IPS DF 19.7 (cell line): ENCODE results near the gene NRROS.

Source experiments
- DNase-seq: peaks from one replicate; pipeline ENCODE4 v3.0.0-alpha.2; 2013; ENCODE audit warnings: low read depth, low spot score

The NRROS gene

DNA sequence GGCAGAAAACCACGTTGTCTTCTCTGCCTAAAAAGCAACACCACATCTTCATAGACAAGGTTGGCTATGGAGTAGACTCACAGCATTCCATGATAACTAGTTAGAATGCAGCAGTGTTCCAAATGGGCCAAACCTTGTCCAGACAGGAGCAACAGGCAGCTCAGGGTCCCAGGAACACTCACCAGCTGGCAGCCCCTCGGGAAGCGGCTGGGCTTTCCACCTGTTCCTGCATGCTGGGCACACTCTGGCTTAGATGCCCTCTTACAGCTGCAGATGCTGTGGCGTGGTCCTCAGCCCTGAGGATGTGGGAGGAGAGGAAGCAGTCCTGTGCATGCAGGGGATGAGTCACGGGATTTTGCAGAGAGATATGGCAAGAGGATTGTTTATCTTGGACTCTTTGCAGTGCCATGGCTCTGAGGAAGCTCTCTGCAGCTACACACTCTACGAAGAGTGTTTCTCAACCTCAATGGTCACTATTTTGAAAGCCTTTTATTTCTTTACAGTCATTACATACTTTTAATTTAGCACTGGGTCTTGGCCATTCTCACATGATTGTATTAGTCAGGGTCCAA lies 11.3 kb downstream of the NRROS start:
- no peak for DNase-seq

DNA sequence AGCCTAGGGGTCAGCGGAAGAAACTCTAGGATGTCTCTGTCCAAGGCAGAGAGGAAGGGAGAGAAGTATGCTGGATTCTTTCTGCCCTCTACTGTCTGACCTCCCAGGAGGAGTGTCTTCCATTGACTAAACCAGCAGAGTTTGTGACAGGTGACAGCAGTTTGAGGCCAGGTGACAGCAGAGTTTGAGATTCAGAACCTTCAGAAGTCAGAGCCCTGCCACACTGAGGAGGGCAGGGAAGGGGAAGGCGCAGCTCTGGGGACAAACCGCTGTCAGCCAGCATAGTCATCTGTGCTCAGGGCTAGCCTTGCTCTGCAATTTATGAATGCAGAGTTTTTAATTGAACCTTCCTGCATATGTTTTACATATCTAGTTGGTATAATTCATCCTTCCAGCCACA lies 12.3 kb downstream of the NRROS start:
- DNase-seq, result no peak

DNA sequence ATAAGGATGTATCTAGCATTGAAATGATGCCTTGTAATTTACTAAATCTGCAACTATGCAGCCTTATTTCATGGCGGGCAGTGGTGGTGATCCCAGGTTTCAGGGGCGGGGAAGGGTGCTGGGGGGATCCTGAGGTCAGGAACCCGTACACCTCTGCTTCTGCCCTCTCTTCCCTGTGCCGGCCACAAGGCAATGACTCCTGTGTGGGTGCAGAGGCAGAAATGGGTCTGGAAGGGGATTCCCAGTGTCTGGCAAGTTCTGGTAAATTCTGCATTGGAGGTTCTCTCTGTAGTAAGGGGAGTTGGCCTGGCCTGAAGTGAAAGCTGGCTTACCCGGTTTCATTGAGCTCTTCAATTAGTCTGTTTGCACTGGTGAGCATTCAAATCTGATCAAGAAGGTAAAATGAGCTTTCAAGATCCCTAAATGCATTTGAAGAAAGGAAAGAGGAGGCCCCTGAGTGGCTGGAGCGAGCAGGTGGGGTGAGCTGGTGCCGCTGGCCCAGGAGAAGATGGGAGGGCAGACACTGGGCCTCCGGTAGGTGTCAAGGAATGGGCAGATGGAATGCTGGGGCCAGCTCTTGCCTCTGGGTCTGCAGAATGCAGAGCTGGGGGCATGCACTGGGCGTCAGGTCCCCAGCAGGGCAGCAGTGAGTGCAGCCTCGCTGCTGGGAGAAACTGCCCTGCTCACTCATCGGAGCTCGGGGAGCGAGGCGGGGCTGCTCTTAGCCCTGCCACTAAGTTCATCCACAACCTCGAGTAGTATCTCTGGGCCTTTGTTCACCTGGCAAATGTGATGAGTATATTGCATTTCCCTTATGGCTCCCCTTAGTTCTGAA lies 13.7 kb downstream of the NRROS start:
- DNase-seq, result no peak

DNA sequence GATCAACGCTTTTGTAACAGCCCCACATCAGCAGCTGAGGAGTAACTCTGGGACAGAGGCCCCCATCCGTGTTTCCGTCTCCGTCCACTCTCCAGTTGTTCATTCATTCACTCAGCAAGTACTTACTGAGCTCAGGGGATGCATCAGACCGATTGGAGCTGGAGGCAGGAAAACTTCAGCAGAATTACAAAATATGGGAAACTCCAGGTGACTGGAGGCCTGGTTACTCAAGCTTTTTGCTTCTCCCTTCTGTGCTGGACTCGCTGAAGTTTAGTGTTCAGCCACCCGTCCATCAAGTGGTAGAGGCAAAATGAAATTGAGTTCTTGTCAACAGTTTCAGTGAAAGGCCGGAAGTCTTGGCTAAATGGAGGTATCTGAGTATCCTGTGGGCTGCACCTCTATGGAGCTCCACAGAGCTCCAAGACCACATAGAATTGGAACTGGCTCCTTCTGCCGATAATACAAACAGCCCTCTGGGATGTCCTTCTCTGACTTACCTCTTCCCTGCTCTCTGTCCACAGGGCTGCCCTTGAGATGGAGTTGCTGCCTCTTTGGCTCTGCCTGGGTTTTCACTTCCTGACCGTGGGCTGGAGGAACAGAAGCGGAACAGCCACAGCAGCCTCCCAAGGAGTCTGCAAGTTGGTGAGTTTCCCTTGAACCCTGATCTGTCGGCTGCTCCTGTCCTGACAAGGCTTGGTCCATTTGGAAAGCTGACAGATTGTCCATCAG lies 14.7 kb downstream of the NRROS start:
- DNase-seq, result no peak

DNA sequence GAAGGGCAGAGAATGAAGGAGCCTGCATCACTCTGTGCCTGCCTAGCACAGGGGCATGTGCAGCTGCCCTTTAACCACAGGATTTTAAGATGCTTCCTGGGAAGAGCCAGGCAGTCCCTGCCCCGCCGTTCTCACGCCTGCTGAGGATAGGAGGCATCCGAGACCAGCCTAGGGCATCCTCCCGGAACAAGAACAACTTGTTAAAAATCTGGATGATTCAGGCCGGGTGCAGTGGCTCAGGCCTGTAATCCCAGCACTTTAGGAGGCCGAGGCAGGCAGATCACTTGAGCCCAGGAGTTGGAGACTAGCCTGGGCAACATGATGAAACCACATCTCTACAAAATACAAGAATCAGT lies 15.2 kb downstream of the NRROS start:
- no peak for DNase-seq

DNA sequence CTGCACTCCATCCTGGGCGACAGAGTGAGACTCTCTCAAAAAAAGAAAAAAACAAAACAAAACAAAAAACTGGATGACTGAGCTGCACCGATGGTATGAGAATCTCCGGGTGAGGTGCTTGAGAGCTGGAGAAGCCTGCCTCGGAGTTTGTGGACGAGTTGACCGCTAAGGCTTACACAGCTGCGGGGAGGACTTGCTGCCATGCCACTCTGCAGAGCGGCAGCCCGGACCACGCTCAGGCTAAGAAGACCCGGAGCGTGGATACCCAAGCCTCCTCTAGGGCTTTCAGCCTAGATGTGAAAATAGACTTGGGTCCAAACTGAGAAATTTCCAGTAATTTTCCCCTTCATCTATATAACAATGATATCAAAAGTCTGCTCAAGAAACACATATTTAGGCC lies 16.0 kb downstream of the NRROS start:
- no peak for DNase-seq

DNA sequence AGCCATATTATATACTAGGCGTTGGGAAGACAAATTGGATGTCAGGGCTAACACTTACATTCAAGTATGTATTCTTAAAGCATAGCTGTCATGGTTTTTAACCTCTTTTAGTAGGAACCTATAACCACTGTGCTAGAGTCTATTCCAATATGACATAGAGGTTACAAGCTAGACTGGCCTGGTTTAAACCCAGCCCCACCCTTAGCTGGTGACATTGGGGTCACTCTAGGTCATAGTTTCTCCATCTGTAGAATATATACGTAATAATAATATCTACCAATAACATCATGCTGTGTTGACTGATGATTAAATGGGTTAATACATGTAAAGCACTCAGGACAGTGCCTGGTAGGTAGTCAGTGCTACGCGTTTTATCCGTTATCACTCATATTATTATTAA lies 16.7 kb downstream of the NRROS start:
- no peak for DNase-seq

DNA sequence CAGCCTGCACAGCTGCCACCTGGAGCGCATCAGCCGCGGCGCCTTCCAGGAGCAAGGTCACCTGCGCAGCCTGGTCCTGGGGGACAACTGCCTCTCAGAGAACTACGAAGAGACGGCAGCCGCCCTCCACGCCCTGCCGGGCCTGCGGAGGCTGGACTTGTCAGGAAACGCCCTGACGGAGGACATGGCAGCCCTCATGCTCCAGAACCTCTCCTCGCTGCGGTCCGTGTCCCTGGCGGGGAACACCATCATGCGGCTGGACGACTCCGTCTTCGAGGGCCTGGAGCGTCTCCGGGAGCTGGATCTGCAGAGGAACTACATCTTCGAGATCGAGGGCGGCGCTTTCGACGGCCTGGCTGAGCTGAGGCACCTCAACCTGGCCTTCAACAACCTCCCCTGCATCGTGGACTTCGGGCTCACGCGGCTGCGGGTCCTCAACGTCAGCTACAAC lies 20.4 kb downstream of the NRROS start:
- no peak for DNase-seq

DNA sequence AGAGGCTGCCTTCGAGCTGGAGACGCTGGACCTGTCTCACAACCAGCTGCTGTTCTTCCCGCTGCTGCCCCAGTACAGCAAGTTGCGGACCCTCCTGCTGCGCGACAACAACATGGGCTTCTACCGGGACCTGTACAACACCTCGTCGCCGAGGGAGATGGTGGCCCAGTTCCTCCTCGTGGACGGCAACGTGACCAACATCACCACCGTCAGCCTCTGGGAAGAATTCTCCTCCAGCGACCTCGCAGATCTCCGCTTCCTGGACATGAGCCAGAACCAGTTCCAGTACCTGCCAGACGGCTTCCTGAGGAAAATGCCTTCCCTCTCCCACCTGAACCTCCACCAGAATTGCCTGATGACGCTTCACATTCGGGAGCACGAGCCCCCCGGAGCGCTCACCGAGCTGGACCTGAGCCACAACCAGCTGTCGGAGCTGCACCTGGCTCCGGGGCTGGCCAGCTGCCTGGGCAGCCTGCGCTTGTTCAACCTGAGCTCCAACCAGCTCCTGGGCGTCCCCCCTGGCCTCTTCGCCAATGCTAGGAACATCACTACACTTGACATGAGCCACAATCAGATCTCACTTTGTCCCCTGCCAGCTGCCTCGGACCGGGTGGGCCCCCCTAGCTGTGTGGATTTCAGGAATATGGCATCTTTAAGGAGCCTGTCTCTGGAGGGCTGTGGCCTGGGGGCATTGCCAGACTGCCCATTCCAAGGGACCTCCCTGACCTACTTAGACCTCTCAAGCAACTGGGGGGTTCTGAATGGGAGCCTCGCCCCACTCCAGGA lies 21.1 kb downstream of the NRROS start:
- no peak for DNase-seq

DNA sequence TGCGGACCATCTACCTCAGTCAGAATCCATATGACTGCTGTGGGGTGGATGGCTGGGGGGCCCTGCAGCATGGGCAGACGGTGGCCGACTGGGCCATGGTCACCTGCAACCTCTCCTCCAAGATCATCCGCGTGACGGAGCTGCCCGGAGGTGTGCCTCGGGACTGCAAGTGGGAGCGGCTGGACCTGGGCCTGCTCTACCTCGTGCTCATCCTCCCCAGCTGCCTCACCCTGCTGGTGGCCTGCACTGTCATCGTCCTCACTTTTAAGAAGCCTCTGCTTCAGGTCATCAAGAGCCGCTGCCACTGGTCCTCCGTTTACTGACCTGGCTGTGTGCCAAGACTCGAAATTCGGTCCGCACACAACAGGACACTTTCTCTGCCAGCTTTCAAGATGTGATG lies 21.9 kb downstream of the NRROS start:
- DNase-seq, result no peak

DNA sequence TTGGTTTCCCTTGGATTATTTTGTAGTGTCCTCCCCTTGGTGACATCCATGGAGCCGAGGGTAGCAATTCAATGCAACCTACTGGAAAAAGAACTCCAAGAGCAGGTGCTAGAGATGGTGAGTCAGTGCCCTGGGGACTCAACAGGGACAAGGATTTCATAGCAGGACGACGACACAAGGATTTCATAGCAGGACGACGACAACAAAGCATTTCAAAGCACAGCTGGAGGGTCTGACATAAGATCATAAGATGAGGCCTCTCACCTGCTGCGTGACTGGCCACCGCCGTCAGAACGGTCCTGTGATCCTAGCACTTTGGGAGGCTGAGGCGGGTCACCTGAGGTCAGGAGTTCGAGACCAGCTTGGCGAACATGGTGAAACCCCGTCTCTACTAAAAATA lies 22.5 kb downstream of the NRROS start:
- DNase-seq, result no peak

DNA sequence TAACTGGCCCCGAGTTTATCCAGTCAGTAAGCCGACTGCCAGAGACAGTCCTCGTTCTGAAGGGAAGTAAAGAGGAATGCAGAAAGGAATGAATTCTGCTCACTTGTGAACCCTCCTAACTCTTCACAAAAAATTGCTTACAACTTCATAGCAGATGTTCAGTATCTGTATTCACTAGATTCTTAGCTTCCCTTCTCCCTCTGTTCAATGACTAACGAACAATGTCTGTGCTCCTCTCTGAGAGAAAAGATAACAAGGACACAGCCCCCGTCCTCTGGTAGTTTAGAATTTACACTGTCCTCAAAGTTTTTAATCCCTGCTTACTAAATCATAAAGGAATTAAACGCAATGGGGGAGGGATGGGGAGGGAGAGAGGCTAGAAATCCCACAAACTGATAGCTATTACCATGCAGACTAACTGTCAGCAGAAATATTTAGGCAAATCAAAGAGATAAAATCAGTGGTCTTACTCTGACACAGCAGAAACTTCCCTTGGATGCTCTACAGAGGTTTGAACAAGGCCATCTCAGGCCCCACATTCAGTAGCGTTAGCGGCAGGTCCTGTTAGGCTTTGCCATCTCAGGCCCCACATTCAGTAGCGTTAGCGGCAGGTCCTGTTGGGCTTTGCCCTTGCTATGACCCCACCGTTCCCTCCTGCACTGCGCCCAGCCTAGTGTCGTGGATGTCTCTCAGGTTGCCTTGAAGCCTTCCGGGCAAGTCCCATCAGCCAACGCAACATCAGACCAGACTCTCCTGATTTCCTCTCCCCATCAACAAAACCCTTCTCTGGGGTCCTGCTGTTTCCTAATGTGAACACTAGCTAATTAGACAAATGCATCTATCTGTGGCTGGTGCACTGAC lies 23.4 kb downstream of the NRROS start:
- DNase-seq, result no peak

DNA sequence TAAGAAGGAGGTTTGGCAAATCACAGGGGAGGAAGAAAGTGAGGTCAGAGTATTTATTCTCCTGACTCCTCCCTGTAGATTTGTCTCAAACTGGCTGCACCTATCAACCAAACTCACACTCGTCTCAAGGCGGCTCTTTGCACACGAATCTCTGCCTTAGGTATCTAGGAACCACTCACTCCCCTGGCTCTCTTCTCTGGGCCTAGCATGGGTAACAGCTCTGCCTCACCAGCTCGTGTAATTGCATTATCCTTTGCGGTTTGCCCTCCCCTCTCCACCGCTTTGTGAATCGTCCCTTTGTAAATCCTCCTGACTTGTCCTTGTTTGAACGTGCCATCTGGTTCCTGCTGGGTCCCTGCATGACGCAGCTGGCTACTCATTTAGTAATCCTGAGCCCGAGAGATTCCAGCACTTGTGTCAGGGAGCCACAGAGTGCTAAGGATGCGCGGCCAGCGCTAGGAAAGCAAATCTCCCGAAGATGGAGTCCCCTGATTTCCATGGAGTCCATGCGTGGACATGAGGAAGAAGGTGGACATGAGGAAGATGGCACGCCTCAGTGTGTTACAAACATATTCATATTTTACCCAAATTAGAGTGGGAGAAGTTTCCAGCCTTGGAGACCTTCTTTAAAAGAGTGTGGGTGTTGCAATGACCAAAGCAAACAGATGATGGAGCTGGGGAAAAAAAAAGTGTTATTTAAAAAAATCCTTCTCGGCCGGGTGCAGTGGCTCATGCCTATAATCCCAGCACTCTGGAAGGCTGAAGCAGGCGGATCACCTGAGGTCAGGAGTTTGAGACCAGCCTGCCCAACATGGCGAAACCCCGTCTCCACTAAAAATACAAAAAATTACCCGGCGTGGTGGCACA lies 26.7 kb downstream of the NRROS start:
- peak; percentile 72 for DNase-seq

DNA sequence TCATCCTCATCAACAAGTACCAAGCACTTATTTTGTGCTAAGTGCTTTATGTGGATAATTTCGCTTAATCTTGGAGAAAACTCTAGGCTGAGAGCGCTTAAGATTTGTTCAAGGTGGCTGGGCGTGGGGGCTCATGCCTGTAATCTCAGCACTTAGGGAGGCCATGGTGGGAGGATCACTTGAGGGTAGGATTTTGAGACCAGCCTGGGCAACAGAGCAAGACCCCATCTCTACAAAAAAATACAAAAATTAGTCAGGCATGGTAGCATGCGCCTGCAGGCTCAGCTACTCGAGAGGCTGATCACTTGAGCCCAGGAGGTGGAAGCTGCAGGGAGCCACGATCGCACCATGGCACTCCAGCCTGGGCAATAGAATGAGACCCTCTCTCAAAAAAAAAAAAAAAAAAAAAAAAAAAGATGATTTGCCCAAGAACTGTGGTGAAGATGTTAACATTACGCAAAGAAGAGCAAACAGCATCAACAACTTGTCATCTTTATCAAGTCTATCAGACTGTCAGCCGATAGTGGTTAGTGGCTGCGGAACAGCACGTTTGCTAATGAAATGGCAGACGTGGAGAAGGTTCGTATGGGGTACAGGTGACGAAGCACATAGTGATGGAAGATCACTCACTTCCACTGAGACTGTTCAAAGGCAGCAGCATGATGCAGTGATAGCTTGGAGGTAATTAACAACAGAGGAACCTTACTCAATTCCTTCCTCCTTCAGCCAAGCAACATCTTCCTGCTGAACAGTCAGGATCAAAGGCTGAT lies 27.7 kb downstream of the NRROS start:
- no peak for DNase-seq

DNA sequence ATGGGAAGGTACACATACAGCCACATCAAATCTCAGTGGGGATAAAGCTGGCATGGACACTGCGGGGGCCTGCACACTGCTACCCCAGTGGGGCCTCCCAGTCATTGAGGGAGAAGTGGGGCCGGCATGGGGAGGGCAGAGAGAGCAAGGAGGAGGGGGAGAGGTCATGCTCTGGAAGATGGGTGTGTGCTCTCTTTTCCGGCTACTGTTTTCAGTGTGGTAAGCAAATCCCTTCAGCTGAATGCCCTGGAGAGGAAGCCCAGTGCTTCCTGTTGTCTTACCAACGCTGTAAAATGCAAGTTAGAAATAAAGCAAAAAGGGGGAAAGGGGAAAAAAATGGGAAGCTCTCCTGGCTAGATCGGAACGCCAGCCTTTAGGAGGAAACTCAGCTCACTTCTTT lies 30.8 kb downstream of the NRROS start:
- no peak for DNase-seq

DNA sequence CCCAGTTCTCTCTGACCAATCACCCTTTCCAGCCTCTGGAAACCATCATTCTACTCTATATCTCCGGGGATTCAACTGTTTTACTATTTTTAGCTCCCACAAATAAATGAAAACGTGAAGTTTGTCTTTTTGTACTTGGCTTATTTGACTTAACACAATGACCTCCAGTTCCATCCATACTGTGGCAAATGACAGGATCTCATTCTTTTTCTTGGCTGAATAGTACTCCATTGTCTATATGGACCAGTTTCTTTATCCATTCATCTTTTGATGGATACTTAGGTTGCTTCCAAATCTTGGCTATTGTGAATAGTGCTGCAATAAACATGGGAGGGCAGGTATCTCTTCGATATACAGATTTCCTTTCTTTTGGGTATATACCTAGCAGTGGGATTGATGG lies 34.1 kb downstream of the NRROS start:
- no peak for DNase-seq

DNA sequence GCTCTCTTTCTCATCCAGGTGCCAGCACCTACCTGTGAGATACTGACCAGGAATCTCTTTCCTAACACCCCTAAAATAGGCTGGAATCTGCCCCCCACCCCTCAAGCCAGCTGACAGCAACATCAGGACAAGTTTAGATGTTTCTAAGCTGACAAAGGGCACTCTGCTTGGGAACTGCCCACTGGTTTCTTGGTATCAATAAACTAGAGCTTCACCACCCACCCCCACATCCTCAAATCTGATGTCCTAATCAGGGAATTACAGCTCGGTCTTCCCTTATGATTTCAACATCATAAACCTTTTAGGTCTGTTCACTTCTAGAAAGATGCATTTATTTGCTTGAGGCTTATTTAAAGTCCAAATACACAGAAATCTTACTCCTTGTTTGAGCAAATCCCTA lies 37.9 kb downstream of the NRROS start:
- DNase-seq, result no peak

DNA sequence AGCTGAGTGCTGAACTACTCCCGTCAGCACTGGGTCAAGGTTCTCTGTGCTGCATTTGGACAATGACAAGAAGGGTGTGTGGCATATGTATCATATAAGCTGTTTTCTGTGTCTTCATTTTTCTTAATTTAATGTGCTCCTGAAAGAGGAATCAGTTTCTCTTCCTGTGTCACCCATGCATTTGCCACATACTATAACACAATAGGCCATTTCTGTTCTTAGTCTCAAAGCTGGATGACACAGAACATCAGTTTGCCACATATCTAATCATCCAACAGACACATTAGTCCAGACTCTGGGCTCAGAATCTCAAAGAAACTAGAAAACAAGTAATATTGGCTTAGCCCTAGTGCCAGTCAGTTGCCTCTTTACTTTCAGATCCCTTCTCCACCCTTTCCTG lies 38.4 kb downstream of the NRROS start:
- DNase-seq, result no peak
